Fibroblast of pulmonary artery (primary cell): ENCODE data around the gene DHX15.

Source experiments
- DNase-seq: peaks from one replicate; pipeline ENCODE4 v3.0.0-alpha.2; 2010; ENCODE audit warnings: low read depth
- H3K4me3 ChIP-seq: replicated peaks from 2 replicates; pipeline ENCODE4 v1.5.1; 2011; ENCODE audit warnings: low read depth, mild to moderate bottlenecking, control low read depth, low read length, moderate library complexity
- CTCF ChIP-seq: IDR thresholded peaks from 2 replicates; pipeline ENCODE4 v1.5.1; 2011; ENCODE audit warnings: mild to moderate bottlenecking, control low read depth, low read length, inconsistent platforms; ENCODE audit errors: missing control alignments

DHX15 gene

GRCh38 chr4:24550441-24551175 is 33.7 kb downstream of the DHX15 start:
- no peak for DNase-seq
- TF ChIP-seq CTCF: no peak
- no peak overlapping the region for H3K4me3 ChIP-seq

GRCh38 chr4:24547979-24548378 is 36.4 kb downstream of the DHX15 start:
- TF ChIP-seq CTCF: no peak
- DNase-seq: no peak
- H3K4me3 ChIP-seq: no peak overlapping the region

- H3K4me3 ChIP-seq: no peak overlapping the region
- TF ChIP-seq CTCF: no peak
- DNase-seq: no peak
Observed at GRCh38 chr4:24544208-24544988, 40.0 kb downstream of the DHX15 start.

- no peak overlapping the region for H3K4me3 ChIP-seq
- no peak for TF ChIP-seq CTCF
- DNase-seq: no peak
Observed at GRCh38 chr4:24537025-24537424, 47.3 kb downstream of the DHX15 start.

- H3K4me3 ChIP-seq: no peak overlapping the region
- DNase-seq: no peak
- no peak for TF ChIP-seq CTCF
Observed at GRCh38 chr4:24535399-24535798, 49.0 kb downstream of the DHX15 start.

- peak; percentile 35 for DNase-seq
- TF ChIP-seq CTCF: no peak
Observed at GRCh38 chr4:24533364-24533763, 51.0 kb downstream of the DHX15 start.

More at GRCh38 chr4:24533364-24533763, 51.0 kb downstream of the DHX15 start:
- H3K4me3 ChIP-seq: no peak overlapping the region
